HEK293 (cell line): ENCODE results near the gene PRR3.

Experiments used
- CTCF ChIA-PET: fragments of 350-600 bp; formaldehyde crosslinking; extraction: SDS; loops from one replicate; lab custom pipeline; 2021; ENCODE audit warnings: antibody characterized with exemption; lab: Yijun Ruan, JAX
- POLR2A ChIA-PET: fragments of 300-600 bp; formaldehyde crosslinking; extraction: SDS; loops from one replicate; lab custom pipeline; 2020; ENCODE audit warnings: antibody characterized with exemption, inconsistent platforms; lab: Yijun Ruan, JAX
- H3K27ac ChIP-seq: fragments of 200-500 bp; sonication (Bioruptor generic); 2 replicates; pipeline ENCODE4 v1.5.1; 2014; ENCODE audit warnings: low read depth, low read length, control low read depth, inconsistent platforms; ENCODE audit errors: extremely low read depth
- H3K36me3 ChIP-seq, 2 experiments: fragments of 200-500 bp in 1 of 2; sonication (Bioruptor generic) in 1 of 2; 1 replicate in 1 of 2; 2 replicates in 1 of 2; pipeline ENCODE4 v1.5.1; 2014 to 2017; ENCODE audit warnings: inconsistent platforms in 2 of 2, low read length in 2 of 2; ENCODE audit not compliant: control insufficient read depth in 2 of 2, insufficient read depth in 1 of 2
- H3K4me1 ChIP-seq: fragments of 200-500 bp; sonication (Bioruptor generic); 2 replicates; pipeline ENCODE4 v1.5.1; 2014; ENCODE audit warnings: mild to moderate bottlenecking, low read length, inconsistent platforms; ENCODE audit not compliant: control insufficient read depth, insufficient read depth
- H3K4me3 ChIP-seq: 2 replicates; pipeline ENCODE4 v1.5.1; 2011; ENCODE audit warnings: low read depth, mild to moderate bottlenecking, control low read depth, low read length, moderate library complexity
- H3K9me3 ChIP-seq: fragments of 200-500 bp; sonication (Bioruptor generic); 2 replicates; pipeline ENCODE4 v1.5.1; 2014; ENCODE audit warnings: low read depth, low read length, inconsistent platforms; ENCODE audit not compliant: control insufficient read depth, insufficient read depth
- BCL11B ChIP-seq: fragments of 450-650 bp; formaldehyde crosslinking; IDR thresholded peaks from 2 replicates; pipeline ENCODE4 v1.5.1; 2016; ENCODE audit warnings: low read depth, missing biosample characterization, missing genetic modification characterization
- HOXA7 ChIP-seq: sonication (generic); formaldehyde crosslinking; IDR thresholded peaks from 2 replicates; pipeline ENCODE4 v1.8.1; 2022; ENCODE audit warnings: missing genetic modification reagents, borderline replicate concordance
- HOXC10 ChIP-seq: sonication (generic); formaldehyde crosslinking; IDR thresholded peaks from 2 replicates; pipeline ENCODE4 v1.8.1; 2023; ENCODE audit warnings: mild to moderate bottlenecking, missing genetic modification reagents
- OSR2 ChIP-seq: fragments of 450-650 bp; formaldehyde crosslinking; IDR thresholded peaks from 2 replicates; pipeline ENCODE4 v1.5.1; 2016; ENCODE audit warnings: missing biosample characterization, missing genetic modification characterization
- RBAK ChIP-seq: fragments of 450-650 bp; formaldehyde crosslinking; IDR thresholded peaks from 2 replicates; pipeline ENCODE4 v1.5.1; 2016; ENCODE audit warnings: missing biosample characterization, missing genetic modification characterization
- REPIN1 ChIP-seq: fragments of 450-650 bp; formaldehyde crosslinking; IDR thresholded peaks from 2 replicates; pipeline ENCODE4 v1.5.1; 2017; ENCODE audit warnings: missing biosample characterization, missing genetic modification characterization, low read depth
- WT1 ChIP-seq: fragments of 450-650 bp; formaldehyde crosslinking; IDR thresholded peaks from 2 replicates; pipeline ENCODE4 v1.5.1; 2016; ENCODE audit warnings: missing biosample characterization, missing genetic modification characterization
- ZFP3 ChIP-seq: fragments of 450-650 bp; formaldehyde crosslinking; IDR thresholded peaks from 2 replicates; pipeline ENCODE4 v1.5.1; 2016; ENCODE audit warnings: low read depth, missing biosample characterization, missing genetic modification characterization
- ZFP37 ChIP-seq: fragments of 450-650 bp; formaldehyde crosslinking; IDR thresholded peaks from 2 replicates; pipeline ENCODE4 v1.5.1; 2016; ENCODE audit warnings: missing biosample characterization, missing genetic modification characterization
- ZIC2 ChIP-seq: fragments of 450-650 bp; formaldehyde crosslinking; IDR thresholded peaks from 2 replicates; pipeline ENCODE4 v1.5.1; 2016; ENCODE audit warnings: missing biosample characterization, missing genetic modification characterization
- ZNF157 ChIP-seq: fragments of 450-650 bp; formaldehyde crosslinking; IDR thresholded peaks from 2 replicates; pipeline ENCODE4 v1.5.1; 2016; ENCODE audit warnings: missing biosample characterization, missing genetic modification characterization
- ZNF184 ChIP-seq: fragments of 450-650 bp; IDR thresholded peaks from 2 replicates; pipeline ENCODE4 v1.5.1; 2018; ENCODE audit warnings: missing biosample characterization, mild to moderate bottlenecking, missing genetic modification characterization
- ZNF324 ChIP-seq: fragments of 450-650 bp; formaldehyde crosslinking; IDR thresholded peaks from 2 replicates; pipeline ENCODE4 v1.5.1; 2016; ENCODE audit warnings: missing biosample characterization, missing genetic modification characterization
- ZNF423 ChIP-seq: fragments of 450-650 bp; formaldehyde crosslinking; IDR thresholded peaks from 2 replicates; pipeline ENCODE4 v1.5.1; 2016; ENCODE audit warnings: missing biosample characterization, missing genetic modification characterization
- ZNF510 ChIP-seq: fragments of 450-650 bp; formaldehyde crosslinking; IDR thresholded peaks from 2 replicates; pipeline ENCODE4 v1.5.1; 2018; ENCODE audit warnings: mild to moderate bottlenecking, missing genetic modification characterization, missing biosample characterization; ENCODE audit not compliant: insufficient replicate concordance
- ZNF600 ChIP-seq: fragments of 450-650 bp; formaldehyde crosslinking; IDR thresholded peaks from 2 replicates; pipeline ENCODE4 v1.5.1; 2016; ENCODE audit warnings: missing biosample characterization, missing genetic modification characterization
- ZNF621 ChIP-seq: fragments of 450-650 bp; formaldehyde crosslinking; IDR thresholded peaks from 2 replicates; pipeline ENCODE4 v1.5.1; 2017; ENCODE audit warnings: missing biosample characterization, missing genetic modification characterization
- ZNF701 ChIP-seq: fragments of 450-650 bp; formaldehyde crosslinking; IDR thresholded peaks from 2 replicates; pipeline ENCODE4 v1.5.1; 2016; ENCODE audit warnings: missing biosample characterization, missing genetic modification characterization
- ZNF792 ChIP-seq: fragments of 450-650 bp; formaldehyde crosslinking; IDR thresholded peaks from 2 replicates; pipeline ENCODE4 v1.5.1; 2016; ENCODE audit warnings: missing biosample characterization, missing genetic modification characterization
- ZSCAN16 ChIP-seq: fragments of 450-650 bp; formaldehyde crosslinking; IDR thresholded peaks from 2 replicates; pipeline ENCODE4 v1.5.1; 2016; ENCODE audit warnings: missing biosample characterization, missing genetic modification characterization
- ZSCAN18 ChIP-seq: fragments of 450-650 bp; formaldehyde crosslinking; IDR thresholded peaks from 2 replicates; pipeline ENCODE4 v1.5.1; 2016; ENCODE audit warnings: missing biosample characterization, missing genetic modification characterization
- ZXDB ChIP-seq: fragments of 450-650 bp; formaldehyde crosslinking; IDR thresholded peaks from 2 replicates; pipeline ENCODE4 v1.5.1; 2016; ENCODE audit warnings: missing biosample characterization, missing genetic modification characterization
- TF ChIP-seq, protein P1 (sequence below): fragments of 450-650 bp; formaldehyde crosslinking; IDR thresholded peaks from 2 replicates; pipeline ENCODE4 v1.5.1; 2016; ENCODE audit warnings: missing biosample characterization, missing genetic modification characterization
- TF ChIP-seq, protein P2 (sequence below): fragments of 450-650 bp; formaldehyde crosslinking; conservative IDR thresholded peaks from 2 replicates; pipeline ENCODE4 v1.5.1; 2016; ENCODE audit warnings: low read depth, missing biosample characterization, missing genetic modification characterization
- TF ChIP-seq, protein P3 (sequence below): fragments of 450-650 bp; formaldehyde crosslinking; IDR thresholded peaks from 2 replicates; pipeline ENCODE4 v1.5.1; 2016; ENCODE audit warnings: missing biosample characterization, missing genetic modification characterization, borderline replicate concordance
- TF ChIP-seq, protein P4 (sequence below): fragments of 450-650 bp; formaldehyde crosslinking; IDR thresholded peaks from 2 replicates; pipeline ENCODE4 v1.5.1; 2016; ENCODE audit warnings: missing biosample characterization, missing genetic modification characterization

Gene PRR3

DNA sequence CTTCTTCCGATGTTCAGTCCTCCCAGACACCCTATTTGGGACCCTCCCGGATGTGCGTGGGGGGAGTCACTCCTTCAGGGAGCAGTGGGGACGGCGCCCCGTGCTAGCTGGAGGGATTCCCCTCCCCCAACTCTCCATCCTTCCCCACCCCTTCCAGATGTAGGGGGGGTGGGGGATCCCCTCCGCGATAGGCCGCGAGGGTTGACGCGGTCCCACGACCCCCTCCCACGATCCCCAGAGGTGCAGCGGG is 1.4 kb upstream of the PRR3 start:
- H3K9me3 ChIP-seq, result no peaks in the 10 kb centered on the region
- H3K4me1 ChIP-seq, result 0 out of 2 replicates have a peak, but pooled peaks cover 3% of the 10 kb centered on the region
- H3K36me3 ChIP-seq, result peaks cover 24 to 55% of the 10 kb centered on the region in 2 experiments
- peak overlapping the region; percentile 74 for H3K27ac ChIP-seq
- peak overlapping the region; percentile 86 for H3K4me3 ChIP-seq
- ChIA-PET POLR2A (interaction anchor here (0.6 to 4.1 kb wide), 11 partner anchors 10 to 1959 kb away, joined by 3 to 41 read pairs (median 6); partner anchors contain the start of genes ABCF1 and DHX16), CTCF (interaction anchor here (0.6 to 9.2 kb wide), 5 partner anchors 13 to 145 kb away, joined by 3 to 175 read pairs (median 3); partner anchors contain the start of gene DHX16)
- TF ChIP-seq, protein P1, sequence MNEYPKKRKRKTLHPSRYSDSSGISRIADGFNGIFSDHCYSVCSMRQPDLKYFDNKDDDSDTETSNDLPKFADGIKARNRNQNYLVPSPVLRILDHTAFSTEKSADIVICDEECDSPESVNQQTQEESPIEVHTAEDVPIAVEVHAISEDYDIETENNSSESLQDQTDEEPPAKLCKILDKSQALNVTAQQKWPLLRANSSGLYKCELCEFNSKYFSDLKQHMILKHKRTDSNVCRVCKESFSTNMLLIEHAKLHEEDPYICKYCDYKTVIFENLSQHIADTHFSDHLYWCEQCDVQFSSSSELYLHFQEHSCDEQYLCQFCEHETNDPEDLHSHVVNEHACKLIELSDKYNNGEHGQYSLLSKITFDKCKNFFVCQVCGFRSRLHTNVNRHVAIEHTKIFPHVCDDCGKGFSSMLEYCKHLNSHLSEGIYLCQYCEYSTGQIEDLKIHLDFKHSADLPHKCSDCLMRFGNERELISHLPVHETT (tag by site-specific recombination), result no peak
- no peak for TF ChIP-seq ZNF621 (tag by site-specific recombination)
- TF ChIP-seq ZFP3, result no peak
- TF ChIP-seq WT1 (tag by site-specific recombination), result peak; percentile 26
- TF ChIP-seq ZFP37 (tag by site-specific recombination), result 0 out of 2 replicates have a peak, but pooled peaks have one; percentile 62
- TF ChIP-seq ZXDB (tag by site-specific recombination), result no peak
- TF ChIP-seq HOXA7 (CRISPR knock-in tag), result no peak
- TF ChIP-seq ZNF184 (tag by site-specific recombination), result no peak
- no peak for TF ChIP-seq HOXC10 (CRISPR knock-in tag)
- TF ChIP-seq ZSCAN16 (tag by site-specific recombination), result no peak
- TF ChIP-seq, protein P2, sequence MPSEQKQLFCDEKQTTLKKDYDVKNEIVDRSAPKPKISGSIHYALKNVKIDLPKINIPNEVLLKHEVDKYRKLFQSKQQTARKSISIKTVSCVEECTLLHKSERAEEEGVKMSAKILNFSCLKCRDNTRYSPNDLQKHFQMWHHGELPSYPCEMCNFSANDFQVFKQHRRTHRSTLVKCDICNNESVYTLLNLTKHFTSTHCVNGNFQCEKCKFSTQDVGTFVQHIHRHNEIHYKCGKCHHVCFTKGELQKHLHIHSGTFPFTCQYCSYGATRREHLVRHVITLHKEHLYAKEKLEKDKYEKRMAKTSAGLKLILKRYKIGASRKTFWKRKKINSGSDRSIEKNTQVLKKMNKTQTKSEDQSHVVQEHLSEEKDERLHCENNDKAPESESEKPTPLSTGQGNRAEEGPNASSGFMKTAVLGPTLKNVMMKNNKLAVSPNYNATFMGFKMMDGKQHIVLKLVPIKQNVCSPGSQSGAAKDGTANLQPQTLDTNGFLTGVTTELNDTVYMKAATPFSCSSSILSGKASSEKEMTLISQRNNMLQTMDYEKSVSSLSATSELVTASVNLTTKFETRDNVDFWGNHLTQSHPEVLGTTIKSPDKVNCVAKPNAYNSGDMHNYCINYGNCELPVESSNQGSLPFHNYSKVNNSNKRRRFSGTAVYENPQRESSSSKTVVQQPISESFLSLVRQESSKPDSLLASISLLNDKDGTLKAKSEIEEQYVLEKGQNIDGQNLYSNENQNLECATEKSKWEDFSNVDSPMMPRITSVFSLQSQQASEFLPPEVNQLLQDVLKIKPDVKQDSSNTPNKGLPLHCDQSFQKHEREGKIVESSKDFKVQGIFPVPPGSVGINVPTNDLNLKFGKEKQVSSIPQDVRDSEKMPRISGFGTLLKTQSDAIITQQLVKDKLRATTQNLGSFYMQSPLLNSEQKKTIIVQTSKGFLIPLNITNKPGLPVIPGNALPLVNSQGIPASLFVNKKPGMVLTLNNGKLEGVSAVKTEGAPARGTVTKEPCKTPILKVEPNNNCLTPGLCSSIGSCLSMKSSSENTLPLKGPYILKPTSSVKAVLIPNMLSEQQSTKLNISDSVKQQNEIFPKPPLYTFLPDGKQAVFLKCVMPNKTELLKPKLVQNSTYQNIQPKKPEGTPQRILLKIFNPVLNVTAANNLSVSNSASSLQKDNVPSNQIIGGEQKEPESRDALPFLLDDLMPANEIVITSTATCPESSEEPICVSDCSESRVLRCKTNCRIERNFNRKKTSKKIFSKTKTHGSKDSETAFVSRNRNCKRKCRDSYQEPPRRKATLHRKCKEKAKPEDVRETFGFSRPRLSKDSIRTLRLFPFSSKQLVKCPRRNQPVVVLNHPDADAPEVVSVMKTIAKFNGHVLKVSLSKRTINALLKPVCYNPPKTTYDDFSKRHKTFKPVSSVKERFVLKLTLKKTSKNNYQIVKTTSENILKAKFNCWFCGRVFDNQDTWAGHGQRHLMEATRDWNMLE (tag by site-specific recombination), result no peak
- TF ChIP-seq ZNF324 (tag by site-specific recombination), result no peak
- no peak for TF ChIP-seq ZNF792 (tag by site-specific recombination)
- no peak for TF ChIP-seq ZNF600
- no peak for TF ChIP-seq OSR2 (tag by site-specific recombination)
- TF ChIP-seq, protein P3, sequence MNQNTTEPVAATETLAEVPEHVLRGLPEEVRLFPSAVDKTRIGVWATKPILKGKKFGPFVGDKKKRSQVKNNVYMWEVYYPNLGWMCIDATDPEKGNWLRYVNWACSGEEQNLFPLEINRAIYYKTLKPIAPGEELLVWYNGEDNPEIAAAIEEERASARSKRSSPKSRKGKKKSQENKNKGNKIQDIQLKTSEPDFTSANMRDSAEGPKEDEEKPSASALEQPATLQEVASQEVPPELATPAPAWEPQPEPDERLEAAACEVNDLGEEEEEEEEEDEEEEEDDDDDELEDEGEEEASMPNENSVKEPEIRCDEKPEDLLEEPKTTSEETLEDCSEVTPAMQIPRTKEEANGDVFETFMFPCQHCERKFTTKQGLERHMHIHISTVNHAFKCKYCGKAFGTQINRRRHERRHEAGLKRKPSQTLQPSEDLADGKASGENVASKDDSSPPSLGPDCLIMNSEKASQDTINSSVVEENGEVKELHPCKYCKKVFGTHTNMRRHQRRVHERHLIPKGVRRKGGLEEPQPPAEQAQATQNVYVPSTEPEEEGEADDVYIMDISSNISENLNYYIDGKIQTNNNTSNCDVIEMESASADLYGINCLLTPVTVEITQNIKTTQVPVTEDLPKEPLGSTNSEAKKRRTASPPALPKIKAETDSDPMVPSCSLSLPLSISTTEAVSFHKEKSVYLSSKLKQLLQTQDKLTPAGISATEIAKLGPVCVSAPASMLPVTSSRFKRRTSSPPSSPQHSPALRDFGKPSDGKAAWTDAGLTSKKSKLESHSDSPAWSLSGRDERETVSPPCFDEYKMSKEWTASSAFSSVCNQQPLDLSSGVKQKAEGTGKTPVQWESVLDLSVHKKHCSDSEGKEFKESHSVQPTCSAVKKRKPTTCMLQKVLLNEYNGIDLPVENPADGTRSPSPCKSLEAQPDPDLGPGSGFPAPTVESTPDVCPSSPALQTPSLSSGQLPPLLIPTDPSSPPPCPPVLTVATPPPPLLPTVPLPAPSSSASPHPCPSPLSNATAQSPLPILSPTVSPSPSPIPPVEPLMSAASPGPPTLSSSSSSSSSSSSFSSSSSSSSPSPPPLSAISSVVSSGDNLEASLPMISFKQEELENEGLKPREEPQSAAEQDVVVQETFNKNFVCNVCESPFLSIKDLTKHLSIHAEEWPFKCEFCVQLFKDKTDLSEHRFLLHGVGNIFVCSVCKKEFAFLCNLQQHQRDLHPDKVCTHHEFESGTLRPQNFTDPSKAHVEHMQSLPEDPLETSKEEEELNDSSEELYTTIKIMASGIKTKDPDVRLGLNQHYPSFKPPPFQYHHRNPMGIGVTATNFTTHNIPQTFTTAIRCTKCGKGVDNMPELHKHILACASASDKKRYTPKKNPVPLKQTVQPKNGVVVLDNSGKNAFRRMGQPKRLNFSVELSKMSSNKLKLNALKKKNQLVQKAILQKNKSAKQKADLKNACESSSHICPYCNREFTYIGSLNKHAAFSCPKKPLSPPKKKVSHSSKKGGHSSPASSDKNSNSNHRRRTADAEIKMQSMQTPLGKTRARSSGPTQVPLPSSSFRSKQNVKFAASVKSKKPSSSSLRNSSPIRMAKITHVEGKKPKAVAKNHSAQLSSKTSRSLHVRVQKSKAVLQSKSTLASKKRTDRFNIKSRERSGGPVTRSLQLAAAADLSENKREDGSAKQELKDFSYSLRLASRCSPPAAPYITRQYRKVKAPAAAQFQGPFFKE, result no peak
- no peak for TF ChIP-seq REPIN1 (tag by site-specific recombination)
- TF ChIP-seq ZNF423 (tag by site-specific recombination), result no peak
- no peak for TF ChIP-seq ZNF157 (tag by site-specific recombination)
- TF ChIP-seq ZIC2 (tag by site-specific recombination), result no peak
- TF ChIP-seq RBAK, result no peak
- TF ChIP-seq ZNF701 (tag by site-specific recombination), result no peak
- no peak for TF ChIP-seq BCL11B (tag by site-specific recombination)
- TF ChIP-seq ZNF510 (tag by site-specific recombination), result no peak
- TF ChIP-seq, protein P4, sequence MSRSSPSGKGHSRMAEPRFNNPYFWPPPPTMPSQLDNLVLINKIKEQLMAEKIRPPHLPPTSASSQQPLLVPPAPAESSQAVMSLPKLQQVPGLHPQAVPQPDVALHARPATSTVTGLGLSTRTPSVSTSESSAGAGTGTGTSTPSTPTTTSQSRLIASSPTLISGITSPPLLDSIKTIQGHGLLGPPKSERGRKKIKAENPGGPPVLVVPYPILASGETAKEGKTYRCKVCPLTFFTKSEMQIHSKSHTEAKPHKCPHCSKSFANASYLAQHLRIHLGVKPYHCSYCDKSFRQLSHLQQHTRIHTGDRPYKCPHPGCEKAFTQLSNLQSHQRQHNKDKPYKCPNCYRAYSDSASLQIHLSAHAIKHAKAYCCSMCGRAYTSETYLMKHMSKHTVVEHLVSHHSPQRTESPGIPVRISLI (tag by site-specific recombination), result no peak
- TF ChIP-seq ZSCAN18, result no peak
